GM13976 (cell line): ENCODE results near the gene HDAC3.

Source experiments
- DNase-seq: peaks from one replicate; pipeline ENCODE4 v3.0.0; 2012; ENCODE audit warnings: low spot score
- in situ Hi-C: fragments of 300-500 bp; cut with MboI; formaldehyde crosslinking; loops from one replicate; pipeline ENCODE4 v1.12.0; 2022; ENCODE audit warnings: low sequenced_read_pairs, mixed read lengths, inconsistent platforms; ENCODE audit not compliant: unreplicated experiment
- TF ChIP-seq, protein P1 (sequence below): IDR thresholded peaks from 2 replicates; pipeline ENCODE4 v1.5.1; 2012; ENCODE audit warnings: borderline replicate concordance, mild to moderate bottlenecking; ENCODE audit not compliant: insufficient read depth; ENCODE audit errors: extremely low read depth, missing control alignments, control extremely low read depth

Gene HDAC3

GRCh38 chr5:141608557-141608956 lies 28.1 kb downstream of the HDAC3 start:
- TF ChIP-seq, protein P1, sequence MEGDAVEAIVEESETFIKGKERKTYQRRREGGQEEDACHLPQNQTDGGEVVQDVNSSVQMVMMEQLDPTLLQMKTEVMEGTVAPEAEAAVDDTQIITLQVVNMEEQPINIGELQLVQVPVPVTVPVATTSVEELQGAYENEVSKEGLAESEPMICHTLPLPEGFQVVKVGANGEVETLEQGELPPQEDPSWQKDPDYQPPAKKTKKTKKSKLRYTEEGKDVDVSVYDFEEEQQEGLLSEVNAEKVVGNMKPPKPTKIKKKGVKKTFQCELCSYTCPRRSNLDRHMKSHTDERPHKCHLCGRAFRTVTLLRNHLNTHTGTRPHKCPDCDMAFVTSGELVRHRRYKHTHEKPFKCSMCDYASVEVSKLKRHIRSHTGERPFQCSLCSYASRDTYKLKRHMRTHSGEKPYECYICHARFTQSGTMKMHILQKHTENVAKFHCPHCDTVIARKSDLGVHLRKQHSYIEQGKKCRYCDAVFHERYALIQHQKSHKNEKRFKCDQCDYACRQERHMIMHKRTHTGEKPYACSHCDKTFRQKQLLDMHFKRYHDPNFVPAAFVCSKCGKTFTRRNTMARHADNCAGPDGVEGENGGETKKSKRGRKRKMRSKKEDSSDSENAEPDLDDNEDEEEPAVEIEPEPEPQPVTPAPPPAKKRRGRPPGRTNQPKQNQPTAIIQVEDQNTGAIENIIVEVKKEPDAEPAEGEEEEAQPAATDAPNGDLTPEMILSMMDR: no peak
- in situ Hi-C loops: no loop called here
- no peak for DNase-seq

DNA sequence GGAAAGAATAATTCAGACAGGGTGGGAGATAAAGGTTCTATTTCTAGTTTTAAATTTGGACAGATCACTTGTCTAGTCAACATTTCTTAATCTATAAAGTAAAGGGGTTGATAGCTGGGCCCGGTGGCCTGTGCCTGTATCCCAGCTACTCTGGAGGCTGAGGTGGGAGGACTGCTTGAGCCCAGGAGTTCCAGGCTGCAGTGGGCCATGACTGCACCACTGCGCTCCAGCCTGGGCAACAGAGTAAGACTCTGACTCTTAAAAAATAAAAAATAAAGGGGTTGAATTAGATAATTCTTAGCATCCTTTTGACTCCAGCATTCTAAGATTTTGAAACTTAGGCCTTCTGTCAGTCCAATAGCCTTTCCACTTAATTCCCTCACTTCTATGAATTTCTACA lies 28.6 kb downstream of the HDAC3 start:
- TF ChIP-seq, protein P1: no peak
- in situ Hi-C loops: no loop called here
- no peak for DNase-seq

DNA sequence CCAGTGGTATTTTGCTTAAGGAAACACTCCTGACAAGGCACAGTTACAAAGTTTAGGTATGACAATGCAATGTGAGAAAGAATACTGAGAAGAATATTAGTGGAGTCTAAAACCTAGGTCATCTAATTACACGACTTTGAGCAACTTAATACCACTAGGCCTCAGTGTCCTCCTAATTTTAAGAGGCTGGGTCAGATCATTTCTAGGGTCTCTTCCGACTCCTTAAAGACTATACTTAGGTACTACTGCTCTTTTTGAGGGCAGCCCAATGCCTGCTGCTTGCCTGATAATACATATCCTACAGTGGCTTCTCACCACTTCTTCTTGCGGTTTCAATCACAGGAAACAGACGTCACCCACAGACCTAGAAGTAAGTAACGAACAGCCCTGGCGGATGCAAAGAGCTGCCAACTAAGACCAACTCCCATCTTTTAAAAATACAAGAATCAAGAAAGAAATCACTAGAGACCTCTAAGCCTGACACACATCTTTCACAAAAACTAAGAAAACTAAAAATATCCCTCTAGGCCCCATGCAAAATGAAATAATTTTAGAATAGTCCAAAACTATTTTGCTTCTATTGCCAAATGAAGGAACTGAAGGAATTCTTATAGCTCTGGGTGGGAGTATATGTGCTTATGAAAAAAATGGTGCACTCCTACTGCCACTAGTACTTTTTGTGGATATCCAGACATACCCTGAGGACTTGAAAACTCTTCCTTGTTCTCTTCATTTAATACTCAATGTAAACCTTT lies 30.9 kb downstream of the HDAC3 start:
- TF ChIP-seq, protein P1: no peak
- in situ Hi-C loops: no loop called here
- peak; percentile 55 for DNase-seq

DNA sequence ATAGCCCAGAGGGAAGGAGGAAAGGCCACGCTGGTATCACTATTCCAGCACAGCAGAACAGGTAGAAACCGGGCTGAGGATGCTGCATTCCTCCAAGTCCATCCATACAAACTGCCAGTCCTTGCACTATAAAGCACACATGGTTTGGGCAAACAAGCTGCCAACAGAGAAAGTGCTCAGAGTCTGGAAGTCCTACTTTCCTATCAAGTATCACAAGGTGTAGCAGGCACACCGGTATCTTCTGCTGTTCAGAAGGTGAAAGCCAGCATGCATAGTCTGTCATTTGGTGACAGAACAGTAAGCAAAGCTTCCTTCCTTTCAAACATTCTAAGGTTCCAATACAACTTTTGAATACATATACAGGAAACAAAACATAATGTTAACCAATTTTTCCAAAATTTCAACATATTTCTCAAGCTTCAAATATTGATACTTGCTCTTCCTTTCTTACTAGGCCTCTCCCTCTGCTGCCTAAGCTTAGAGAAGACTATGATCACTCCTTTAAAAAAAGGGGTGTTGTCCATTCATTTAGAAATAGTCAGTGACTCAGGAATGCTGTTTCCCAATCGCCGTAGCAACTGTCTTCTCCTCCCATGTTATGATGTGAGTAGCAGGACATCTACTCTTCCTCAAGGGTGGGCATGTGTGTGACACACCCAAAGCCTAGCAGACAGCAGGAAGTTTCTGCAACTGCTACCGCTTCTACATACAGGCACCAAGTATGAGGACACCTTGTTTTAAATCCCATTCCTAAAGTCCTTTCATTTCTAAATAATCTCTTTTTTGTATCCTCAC lies 32.5 kb downstream of the HDAC3 start:
- in situ Hi-C loops: no loop called here
- TF ChIP-seq, protein P1: no peak
- no peak for DNase-seq

DNA sequence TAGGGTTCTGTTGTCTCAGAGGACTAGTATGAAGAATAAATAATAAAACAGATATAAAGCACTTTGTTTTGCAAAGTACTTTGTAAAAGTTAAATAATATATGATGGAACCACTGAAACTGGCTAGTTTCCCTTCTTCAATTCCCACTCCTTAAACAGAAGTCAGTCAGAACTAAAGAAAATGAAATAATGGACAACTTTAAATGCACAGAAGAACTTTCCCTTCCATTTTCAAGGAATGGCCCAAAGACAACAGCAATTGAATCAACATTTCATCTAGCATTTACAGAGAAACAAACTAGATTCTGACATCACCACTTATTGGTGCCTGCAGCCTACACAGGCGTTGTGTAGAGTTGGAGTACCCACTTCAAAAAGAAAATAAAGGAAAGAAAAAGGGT lies 34.0 kb downstream of the HDAC3 start:
- in situ Hi-C loops: no loop called here
- TF ChIP-seq, protein P1: no peak

DNA sequence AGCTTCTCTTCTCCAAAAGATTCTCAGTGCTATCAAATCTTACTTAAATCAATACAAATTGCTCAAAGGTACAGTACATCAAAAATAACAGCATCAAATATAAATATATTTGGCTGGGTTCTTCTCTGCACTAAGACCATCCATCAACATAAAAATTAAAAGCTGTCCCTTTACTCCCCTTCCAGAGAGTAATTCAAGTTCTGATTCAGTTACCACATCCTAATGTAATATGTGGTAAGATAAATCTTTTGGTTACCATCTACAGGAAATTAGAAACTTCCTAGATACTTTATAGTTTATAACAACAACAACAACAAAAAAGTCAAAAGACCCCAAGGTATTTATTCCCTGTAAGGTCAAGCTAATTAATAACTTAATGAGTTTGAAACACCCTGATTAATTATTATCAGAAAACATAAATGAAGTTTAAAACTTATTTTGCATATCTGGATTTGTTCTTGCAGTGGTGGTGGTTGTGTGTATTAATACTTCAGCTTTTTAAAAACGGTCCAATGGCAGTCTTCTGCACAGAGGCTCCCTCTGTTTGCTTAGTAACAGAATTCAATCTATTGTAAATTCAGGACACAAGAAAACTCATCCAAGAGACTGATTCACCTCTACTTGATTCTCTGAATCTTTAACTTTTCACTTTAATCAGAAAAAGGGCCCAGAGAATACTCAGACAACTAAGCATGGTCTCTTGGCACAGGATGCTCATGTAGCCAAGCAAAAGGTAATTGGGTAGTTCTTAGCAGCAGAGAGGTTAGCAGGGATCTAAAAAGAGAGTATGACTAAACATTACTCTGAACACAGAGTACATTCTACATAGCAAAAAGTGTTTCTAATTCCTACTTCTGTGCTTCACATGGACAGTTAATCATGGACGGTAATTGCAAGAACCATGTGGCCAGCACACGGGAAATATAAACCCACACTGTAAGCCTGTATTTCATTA lies 38.0 kb downstream of the HDAC3 start:
- in situ Hi-C loops: no loop called here
- no peak for DNase-seq
- TF ChIP-seq, protein P1: no peak

More for the DNA sequence above, 34.0 kb downstream of the HDAC3 start:
- DNase-seq: no peak
